ENCODE results near the gene KRTAP12-3.

KRTAP12-3 gene

GRCh38 chr21:44664691-44665090 lies 7.0 kb downstream of the KRTAP12-3 start:
- H3K27me3 ChIP-seq (ENCODE audit: insufficient read depth, low read length, poor library complexity), result no peaks in the 10 kb centered on the region
- no peaks in the 10 kb centered on the region for H3K79me2 ChIP-seq (ENCODE audit: insufficient read depth, low read length)
- ATAC-seq (ENCODE audit: insufficient read depth, low read depth) (no peak), DNase-seq (no peak)
- H3K4me3 ChIP-seq (ENCODE audit: low read depth in 1 of 2, low read length in 2 of 2), result no peak overlapping the region
- H3K9me3 ChIP-seq (ENCODE audit: insufficient read depth, low read length, severe bottlenecking), result no peaks in the 10 kb centered on the region
- H3K4me2 ChIP-seq (ENCODE audit: insufficient read depth, low read length), result no peak overlapping the region
- H3K4me1 ChIP-seq (ENCODE audit: insufficient read depth, low read length), result no peaks in the 10 kb centered on the region
- H3K27ac ChIP-seq (ENCODE audit: low read length), result no peak overlapping the region
- TF ChIP-seq, protein P1, sequence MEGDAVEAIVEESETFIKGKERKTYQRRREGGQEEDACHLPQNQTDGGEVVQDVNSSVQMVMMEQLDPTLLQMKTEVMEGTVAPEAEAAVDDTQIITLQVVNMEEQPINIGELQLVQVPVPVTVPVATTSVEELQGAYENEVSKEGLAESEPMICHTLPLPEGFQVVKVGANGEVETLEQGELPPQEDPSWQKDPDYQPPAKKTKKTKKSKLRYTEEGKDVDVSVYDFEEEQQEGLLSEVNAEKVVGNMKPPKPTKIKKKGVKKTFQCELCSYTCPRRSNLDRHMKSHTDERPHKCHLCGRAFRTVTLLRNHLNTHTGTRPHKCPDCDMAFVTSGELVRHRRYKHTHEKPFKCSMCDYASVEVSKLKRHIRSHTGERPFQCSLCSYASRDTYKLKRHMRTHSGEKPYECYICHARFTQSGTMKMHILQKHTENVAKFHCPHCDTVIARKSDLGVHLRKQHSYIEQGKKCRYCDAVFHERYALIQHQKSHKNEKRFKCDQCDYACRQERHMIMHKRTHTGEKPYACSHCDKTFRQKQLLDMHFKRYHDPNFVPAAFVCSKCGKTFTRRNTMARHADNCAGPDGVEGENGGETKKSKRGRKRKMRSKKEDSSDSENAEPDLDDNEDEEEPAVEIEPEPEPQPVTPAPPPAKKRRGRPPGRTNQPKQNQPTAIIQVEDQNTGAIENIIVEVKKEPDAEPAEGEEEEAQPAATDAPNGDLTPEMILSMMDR (IDR thresholded peaks at IDR 0.05; ENCODE audit: borderline replicate concordance, extremely low read depth, low read length, poor library complexity, severe bottlenecking), result no peak
- no peak for TF ChIP-seq EZH2 (IDR thresholded peaks at IDR 0.05; ENCODE audit: borderline replicate concordance, low read depth, low read length, severe bottlenecking)
- no peaks in the 10 kb centered on the region for H4K20me1 ChIP-seq (ENCODE audit: insufficient read depth, low read length)
- no peaks in the 10 kb centered on the region for H3K36me3 ChIP-seq (ENCODE audit: insufficient read depth, low read length)
- no peak overlapping the region for H3K9ac ChIP-seq (ENCODE audit: low read depth, low read length)
- no peak overlapping the region for H2AFZ ChIP-seq (ENCODE audit: low read depth, low read length)

DNA sequence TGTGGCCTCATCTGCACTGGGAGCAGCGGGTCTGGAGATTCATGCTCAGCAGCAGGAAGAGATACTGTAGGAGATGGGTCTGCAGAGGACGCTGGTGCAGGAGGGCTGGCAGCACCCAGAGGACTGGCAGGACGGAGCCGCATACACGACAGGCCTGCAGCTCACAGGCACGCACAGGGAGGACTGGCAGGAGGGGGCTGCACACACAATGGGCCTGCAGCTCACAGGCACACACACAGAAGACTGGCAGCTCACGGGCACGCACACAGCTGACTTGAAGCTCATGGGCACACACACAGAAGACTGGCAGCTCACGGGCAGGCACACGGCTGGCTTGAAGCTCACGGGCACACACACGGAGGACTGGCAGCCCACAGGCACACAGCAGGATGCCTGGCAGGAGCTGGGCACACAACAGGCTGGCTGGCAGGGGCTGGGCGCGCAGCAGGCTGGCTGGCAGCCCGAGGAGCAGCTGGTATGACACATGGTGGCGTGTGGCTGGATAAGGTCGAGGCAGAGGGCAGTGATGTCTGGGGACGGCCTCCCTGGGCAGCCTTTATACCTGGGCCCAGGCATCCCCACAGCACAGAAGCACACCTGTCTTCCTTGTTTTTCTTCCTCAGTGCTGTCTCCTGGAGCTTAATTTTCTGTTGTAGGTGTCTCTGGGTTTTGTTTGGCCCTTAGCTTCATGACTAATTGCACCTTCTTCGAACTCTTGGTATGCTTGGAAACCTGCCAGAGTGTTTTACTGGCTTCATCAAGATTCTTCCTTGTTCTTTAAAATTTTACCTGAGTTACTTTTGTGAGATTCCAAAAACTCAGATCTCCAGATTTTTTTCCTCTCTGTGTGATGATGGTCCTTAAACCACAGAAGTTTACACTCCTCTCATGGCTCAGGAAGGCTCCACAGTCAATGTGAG lies 8.9 kb downstream of the KRTAP12-3 start, which contains the start of gene KRTAP12-2:
TSS of gene KRTAP12-2 (minus strand) at position 527 of the 920 bp plus-strand sequence. CDS start at position 486, 41 bp downstream.
- H3K4me3 ChIP-seq (ENCODE audit: low read depth in 1 of 2, low read length in 2 of 2), result no peak within 1 kb of the TSS
- H3K27ac ChIP-seq (ENCODE audit: low read length), result no peak within 1 kb of the TSS
- no peak within 1 kb of the TSS for H3K4me2 ChIP-seq (ENCODE audit: insufficient read depth, low read length)
- H3K36me3 ChIP-seq (ENCODE audit: insufficient read depth, low read length), result no peaks in the 10 kb centered on the region
- no peak within 1 kb of the TSS for H2AFZ ChIP-seq (ENCODE audit: low read depth, low read length)
- H3K4me1 ChIP-seq (ENCODE audit: insufficient read depth, low read length), result no peaks in the 10 kb centered on the region
- peaks cover 10% of the 10 kb centered on the region for H3K9me3 ChIP-seq (ENCODE audit: insufficient read depth, low read length, severe bottlenecking)
- H3K27me3 ChIP-seq (ENCODE audit: insufficient read depth, low read length, poor library complexity), result no peaks in the 10 kb centered on the region
- no peak within 1 kb of the TSS for H3K9ac ChIP-seq (ENCODE audit: low read depth, low read length)
- DNase-seq, result no peak
- H3K79me2 ChIP-seq (ENCODE audit: insufficient read depth, low read length), result no peaks in the 10 kb centered on the region
- H4K20me1 ChIP-seq (ENCODE audit: insufficient read depth, low read length), result no peaks in the 10 kb centered on the region
- TF ChIP-seq EZH2 (IDR thresholded peaks at IDR 0.05; ENCODE audit: borderline replicate concordance, low read depth, low read length, severe bottlenecking), result no peak
- TF ChIP-seq, protein P1 (IDR thresholded peaks at IDR 0.05; ENCODE audit: borderline replicate concordance, extremely low read depth, low read length, poor library complexity, severe bottlenecking), result no peak
- no peak for ATAC-seq (ENCODE audit: insufficient read depth, low read depth)

GRCh38 chr21:44667612-44668011 lies 9.9 kb downstream of the KRTAP12-3 start:
- H2AFZ ChIP-seq (ENCODE audit: low read depth, low read length), result no peak overlapping the region
- H3K27me3 ChIP-seq (ENCODE audit: insufficient read depth, low read length, poor library complexity), result no peaks in the 10 kb centered on the region
- no peaks in the 10 kb centered on the region for H3K79me2 ChIP-seq (ENCODE audit: insufficient read depth, low read length)
- TF ChIP-seq, protein P1 (IDR thresholded peaks at IDR 0.05; ENCODE audit: borderline replicate concordance, extremely low read depth, low read length, poor library complexity, severe bottlenecking), result no peak
- no peak for ATAC-seq (ENCODE audit: insufficient read depth, low read depth)
- no peaks in the 10 kb centered on the region for H3K4me1 ChIP-seq (ENCODE audit: insufficient read depth, low read length)
- H3K4me2 ChIP-seq (ENCODE audit: insufficient read depth, low read length), result no peak overlapping the region
- H4K20me1 ChIP-seq (ENCODE audit: insufficient read depth, low read length), result no peaks in the 10 kb centered on the region
- DNase-seq, result no peak
- H3K36me3 ChIP-seq (ENCODE audit: insufficient read depth, low read length), result no peaks in the 10 kb centered on the region
- no peak overlapping the region for H3K9ac ChIP-seq (ENCODE audit: low read depth, low read length)
- no peak overlapping the region for H3K27ac ChIP-seq (ENCODE audit: low read length)
- H3K9me3 ChIP-seq (ENCODE audit: insufficient read depth, low read length, severe bottlenecking), result peaks cover 10% of the 10 kb centered on the region
- no peak overlapping the region for H3K4me3 ChIP-seq (ENCODE audit: low read depth in 1 of 2, low read length in 2 of 2)

Measured in DND-41 (cell line).